Fibroblast of mammary gland (primary cell): ENCODE results near the gene RGS14.
A peak's percentile ranks its signal among the peaks of the same experiment; 100 is the strongest.

Source experiments
- DNase-seq: peaks from one replicate; pipeline ENCODE4 v3.0.0-alpha.2; 2010; ENCODE audit warnings: low read depth
- H3K4me3 ChIP-seq: 2 replicates; pipeline ENCODE4 v1.5.1; 2011; ENCODE audit warnings: low read depth, mild to moderate bottlenecking, low read length, moderate library complexity; ENCODE audit not compliant: control insufficient read depth
- TF ChIP-seq, protein P1 (sequence below): conservative IDR thresholded peaks from 2 replicates; pipeline ENCODE4 v1.5.1; 2011; ENCODE audit warnings: low read depth, low read length, inconsistent platforms; ENCODE audit not compliant: control insufficient read depth, insufficient read depth

Gene RGS14

GRCh38 chr5:177377851-177378776, 20.4 kb downstream of the RGS14 start:
- DNase-seq: no peak
- no peak overlapping the region for H3K4me3 ChIP-seq
- TF ChIP-seq, protein P1, sequence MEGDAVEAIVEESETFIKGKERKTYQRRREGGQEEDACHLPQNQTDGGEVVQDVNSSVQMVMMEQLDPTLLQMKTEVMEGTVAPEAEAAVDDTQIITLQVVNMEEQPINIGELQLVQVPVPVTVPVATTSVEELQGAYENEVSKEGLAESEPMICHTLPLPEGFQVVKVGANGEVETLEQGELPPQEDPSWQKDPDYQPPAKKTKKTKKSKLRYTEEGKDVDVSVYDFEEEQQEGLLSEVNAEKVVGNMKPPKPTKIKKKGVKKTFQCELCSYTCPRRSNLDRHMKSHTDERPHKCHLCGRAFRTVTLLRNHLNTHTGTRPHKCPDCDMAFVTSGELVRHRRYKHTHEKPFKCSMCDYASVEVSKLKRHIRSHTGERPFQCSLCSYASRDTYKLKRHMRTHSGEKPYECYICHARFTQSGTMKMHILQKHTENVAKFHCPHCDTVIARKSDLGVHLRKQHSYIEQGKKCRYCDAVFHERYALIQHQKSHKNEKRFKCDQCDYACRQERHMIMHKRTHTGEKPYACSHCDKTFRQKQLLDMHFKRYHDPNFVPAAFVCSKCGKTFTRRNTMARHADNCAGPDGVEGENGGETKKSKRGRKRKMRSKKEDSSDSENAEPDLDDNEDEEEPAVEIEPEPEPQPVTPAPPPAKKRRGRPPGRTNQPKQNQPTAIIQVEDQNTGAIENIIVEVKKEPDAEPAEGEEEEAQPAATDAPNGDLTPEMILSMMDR: no peak

- TF ChIP-seq, protein P1: no peak
- DNase-seq: peak; percentile 85
- no peak overlapping the region for H3K4me3 ChIP-seq
Measured at GRCh38 chr5:177378884-177379883, 21.5 kb downstream of the RGS14 start.

DNA sequence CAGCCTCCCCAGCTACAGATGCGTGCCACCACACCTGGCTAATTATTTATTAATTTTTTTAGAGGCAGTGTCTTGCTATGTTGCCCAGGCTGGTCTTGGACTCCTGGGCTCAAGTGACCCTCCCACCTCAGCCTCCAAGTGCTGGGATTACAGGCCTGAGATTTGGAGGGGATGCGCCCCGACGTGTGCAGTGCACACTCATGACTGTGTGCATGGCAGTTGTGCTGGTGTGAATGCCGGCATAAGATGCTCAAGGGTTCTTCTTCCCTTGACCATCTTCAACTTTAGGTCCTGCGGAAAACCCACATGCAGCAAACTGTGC, 23.0 kb downstream of the RGS14 start:
- TF ChIP-seq, protein P1: no peak
- no peak for DNase-seq
- H3K4me3 ChIP-seq: no peak overlapping the region

- TF ChIP-seq, protein P1: peak; percentile 31
- H3K4me3 ChIP-seq: no peak overlapping the region
- DNase-seq: peak; percentile 42
Measured at GRCh38 chr5:177382423-177383029, 24.8 kb downstream of the RGS14 start.

DNA sequence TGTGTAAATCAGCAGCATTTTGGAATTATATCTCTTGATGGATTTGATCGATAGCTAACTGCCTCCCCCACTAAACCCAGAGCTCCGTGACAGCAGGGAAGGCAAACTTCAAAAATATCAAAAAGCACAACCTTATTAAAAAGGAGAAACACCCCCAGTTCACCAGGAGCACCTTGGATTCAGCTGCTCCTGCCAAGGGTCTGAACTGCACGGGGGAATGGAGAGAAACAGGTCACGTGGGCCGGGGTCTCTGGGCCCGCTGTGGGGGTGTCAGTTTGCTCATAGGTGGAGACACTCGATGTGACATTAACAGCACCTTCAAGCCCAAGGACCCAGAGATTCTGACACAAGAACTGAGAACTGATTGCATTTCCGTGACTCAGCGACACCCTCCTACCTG, 25.5 kb downstream of the RGS14 start:
- TF ChIP-seq, protein P1: no peak
- DNase-seq: no peak
- H3K4me3 ChIP-seq: no peak overlapping the region

GRCh38 chr5:177384134-177384533, 26.4 kb downstream of the RGS14 start, which contains the start of gene SLC34A1:
Gene SLC34A1 (plus strand): TSS chr5:177384434. CDS start chr5:177385742, 1,308 bp downstream.
- TF ChIP-seq, protein P1: no peak
- no peak within 1 kb of the TSS for H3K4me3 ChIP-seq
- DNase-seq: no peak
